Skin epidermis (tissue), 12 donors: ENCODE data around the gene GAL3ST1.

Source experiments
- H3K27ac ChIP-seq, 21 experiments: fragments of 200-600 bp; sonication (generic) in 11 of 21; one replicate each; pipeline ENCODE4 v1.5.0; 2020; ENCODE audit warnings: mild to moderate bottlenecking in 3 of 21, inconsistent platforms in 2 of 21, moderate library complexity in 2 of 21
- H3K4me3 ChIP-seq, 7 experiments: fragments of 200-600 bp; sonication (generic) in 2 of 7; one replicate each; pipeline ENCODE4 v1.5.0; 2020; ENCODE audit warnings: inconsistent platforms in 2 of 7, mild to moderate bottlenecking in 2 of 7, moderate library complexity in 1 of 7

The GAL3ST1 gene

GRCh38 chr22:30600921-30601320, 26.5 kb upstream of the GAL3ST1 start:
- Histone ChIP-seq H3K4me3 (no peak overlapping the region), H3K27ac (no peak overlapping the region)

GRCh38 chr22:30598986-30599385, 24.5 kb upstream of the GAL3ST1 start:
- no peak overlapping the region for H3K4me3 ChIP-seq
- H3K27ac ChIP-seq, result no peak overlapping the region

GRCh38 chr22:30596886-30597285, 22.4 kb upstream of the GAL3ST1 start:
- H3K27ac ChIP-seq, result no peak overlapping the region
- no peak overlapping the region for H3K4me3 ChIP-seq

- Histone ChIP-seq H3K27ac (no peak overlapping the region), H3K4me3 (no peak overlapping the region)
Observed at GRCh38 chr22:30596199-30596598, 21.7 kb upstream of the GAL3ST1 start.

- peak overlapping the region in 6 of 7 experiments; percentile 56 to 98 (median 78) for H3K4me3 ChIP-seq
- H3K27ac ChIP-seq, result peak overlapping the region in 8 of 21 experiments; percentile 86 to 95 (median 92)
Observed at GRCh38 chr22:30592360-30592713, 17.9 kb upstream of the GAL3ST1 start.

- Histone ChIP-seq H3K27ac (peak within 1 kb of the TSS; percentile 28 to 95 (median 87)), H3K4me3 (peak within 1 kb of the TSS; percentile 56 to 98 (median 73))
Observed at GRCh38 chr22:30591588-30592359, 17.3 kb upstream of the GAL3ST1 start, which contains the start of gene PES1. PES1 (minus strand) TSS chr22:30591910; CDS start chr22:30591833, 77 bp downstream.

GRCh38 chr22:30591191-30591587, 16.7 kb upstream of the GAL3ST1 start:
- Histone ChIP-seq H3K27ac (peak overlapping the region in 19 of 21 experiments; percentile 73 to 95 (median 87)), H3K4me3 (peak overlapping the region; percentile 56 to 98 (median 73))

- H3K4me3 ChIP-seq, result no peak overlapping the region
- H3K27ac ChIP-seq, result no peak overlapping the region
Observed at GRCh38 chr22:30586414-30586813, 11.9 kb upstream of the GAL3ST1 start.

- Histone ChIP-seq H3K27ac (no peak overlapping the region), H3K4me3 (no peak overlapping the region)
Observed at GRCh38 chr22:30584441-30584840, 10.0 kb upstream of the GAL3ST1 start.

GRCh38 chr22:30582788-30583545, 8.5 kb upstream of the GAL3ST1 start:
- H3K4me3 ChIP-seq, result no peak overlapping the region
- no peak overlapping the region for H3K27ac ChIP-seq

GRCh38 chr22:30582051-30582450, 7.6 kb upstream of the GAL3ST1 start:
- Histone ChIP-seq H3K27ac (no peak overlapping the region), H3K4me3 (no peak overlapping the region)

GRCh38 chr22:30580896-30581295, 6.4 kb upstream of the GAL3ST1 start:
- H3K27ac ChIP-seq, result no peak overlapping the region
- H3K4me3 ChIP-seq, result no peak overlapping the region

GRCh38 chr22:30578481-30578880, 4.0 kb upstream of the GAL3ST1 start:
- Histone ChIP-seq H3K4me3 (no peak overlapping the region), H3K27ac (no peak overlapping the region)

GRCh38 chr22:30575859-30576258, 1.4 kb upstream of the GAL3ST1 start:
- H3K27ac ChIP-seq, result no peak overlapping the region

GRCh38 chr22:30574997-30575671, 669 bp upstream of the GAL3ST1 start:
- no peak overlapping the region for H3K27ac ChIP-seq
- peak overlapping the region in 1 of 7 experiments; percentile 5 for H3K4me3 ChIP-seq

More at GRCh38 chr22:30575859-30576258, 1.4 kb upstream of the GAL3ST1 start:
- no peak overlapping the region for H3K4me3 ChIP-seq

GRCh38 chr22:30573594-30574094, 821 bp downstream of the GAL3ST1 start:
- Histone ChIP-seq H3K27ac (no peak overlapping the region), H3K4me3 (no peak overlapping the region)

GRCh38 chr22:30572840-30573593, 1.4 kb downstream of the GAL3ST1 start:
- no peak overlapping the region for H3K4me3 ChIP-seq

GRCh38 chr22:30572210-30572609, 2.3 kb downstream of the GAL3ST1 start:
- Histone ChIP-seq H3K27ac (no peak overlapping the region), H3K4me3 (no peak overlapping the region)

More at GRCh38 chr22:30572840-30573593, 1.4 kb downstream of the GAL3ST1 start:
- H3K27ac ChIP-seq, result no peak overlapping the region

GRCh38 chr22:30569674-30570202, 4.7 kb downstream of the GAL3ST1 start:
- Histone ChIP-seq H3K4me3 (no peak overlapping the region), H3K27ac (no peak overlapping the region)
